NCI-H1417 treated with DMSO at 0.1 percent for 48 hours (cell line): ENCODE measurements around the gene ARSG.
A peak's percentile ranks its signal among the peaks of the same experiment; 100 is the strongest.
"Not testable (repeated sequence)": the region's sequence is repeated elsewhere in the genome, so short reads cannot be mapped to it uniquely, and the experiment has no call there.

Experiments used
- DNase-seq: peaks from one replicate; lab custom pipeline; 2025; lab: John Stamatoyannopoulos, UW

Gene ARSG

GRCh38 chr17:68398691-68399637 is 107.7 kb downstream of the ARSG start:
- DNase-seq = no peak

- DNase-seq = no peak
Observed at GRCh38 chr17:68399638-68400403, 108.5 kb downstream of the ARSG start.

GRCh38 chr17:68400404-68400735 is 109.1 kb downstream of the ARSG start:
- no peak for DNase-seq

- no peak for DNase-seq
Observed at GRCh38 chr17:68401288-68401687, 110.0 kb downstream of the ARSG start.

GRCh38 chr17:68403122-68403521 is 111.8 kb downstream of the ARSG start:
- no peak for DNase-seq

GRCh38 chr17:68403837-68404236 is 112.5 kb downstream of the ARSG start:
- DNase-seq = not testable (repeated sequence)

- not testable (repeated sequence) for DNase-seq
Observed at GRCh38 chr17:68407656-68408055, 116.4 kb downstream of the ARSG start.

- not testable (repeated sequence) for DNase-seq
Observed at GRCh38 chr17:68413597-68414560, 122.6 kb downstream of the ARSG start.

GRCh38 chr17:68414901-68415300 is 123.6 kb downstream of the ARSG start:
- not testable (repeated sequence) for DNase-seq

- DNase-seq = no peak
Observed at GRCh38 chr17:68417317-68417716, 126.0 kb downstream of the ARSG start.

GRCh38 chr17:68418876-68419275 is 127.6 kb downstream of the ARSG start:
- no peak for DNase-seq

GRCh38 chr17:68420065-68420464 is 128.8 kb downstream of the ARSG start:
- no peak for DNase-seq

- no peak for DNase-seq
Observed at GRCh38 chr17:68421486-68421885, 130.2 kb downstream of the ARSG start.

- no peak for DNase-seq
Observed at GRCh38 chr17:68422821-68423220, 131.5 kb downstream of the ARSG start.

GRCh38 chr17:68423251-68423650 is 132.0 kb downstream of the ARSG start:
- DNase-seq = no peak

GRCh38 chr17:68424203-68424602 is 132.9 kb downstream of the ARSG start:
- no peak for DNase-seq

- DNase-seq = peak; percentile 6
Observed at GRCh38 chr17:68424861-68425260, 133.6 kb downstream of the ARSG start.

GRCh38 chr17:68425979-68426378 is 134.7 kb downstream of the ARSG start:
- no peak for DNase-seq

GRCh38 chr17:68427575-68427974 is 136.3 kb downstream of the ARSG start:
- DNase-seq = no peak

- DNase-seq = no peak
Observed at GRCh38 chr17:68428498-68429172, 137.3 kb downstream of the ARSG start.

- DNase-seq = no peak
Observed at GRCh38 chr17:68429881-68430280, 138.6 kb downstream of the ARSG start.
